BJ (cell line): ENCODE measurements around the gene B4GALNT3. TPM values are rescaled to one million over a fixed set of nuclear protein-coding genes. Genes with fewer than 3 reads are reported as not detected.
"Not testable (repeated sequence)": the region's sequence is repeated elsewhere in the genome, so short reads cannot be mapped to it uniquely, and the experiment has no call there.

ENCODE experiments used
- CTCF ChIA-PET: fragments of 350-600 bp; formaldehyde crosslinking; extraction: SDS; loops from one replicate; lab custom pipeline; 2021; ENCODE audit warnings: antibody characterized with exemption, inconsistent platforms; lab: Yijun Ruan, JAX
- POLR2A ChIA-PET: fragments of 300-600 bp; sonication (Branson Sonifier 250); formaldehyde crosslinking; extraction: SDS; loops from one replicate; lab custom pipeline; 2021; ENCODE audit warnings: antibody characterized with exemption; lab: Charles Lee
- DNase-seq: peaks from one replicate; pipeline ENCODE4 v3.0.0-alpha.2; 2011; ENCODE audit warnings: low read depth
- H3K27me3 ChIP-seq: 2 replicates; pipeline ENCODE4 v1.6.0; 2011; ENCODE audit warnings: low read length; ENCODE audit not compliant: control insufficient read depth, insufficient read depth
- H3K36me3 ChIP-seq: 2 replicates; pipeline ENCODE4 v1.5.1; 2011; ENCODE audit warnings: low read length; ENCODE audit not compliant: control insufficient read depth, insufficient read depth
- H3K4me3 ChIP-seq: 2 replicates; pipeline ENCODE4 v1.5.1; 2011; ENCODE audit warnings: low read depth, mild to moderate bottlenecking, control low read depth, low read length
- CTCF ChIP-seq: IDR thresholded peaks from 2 replicates; pipeline ENCODE4 v1.5.1; 2011; ENCODE audit warnings: low read depth, mild to moderate bottlenecking, control low read depth, inconsistent platforms, low read length, moderate library complexity; ENCODE audit not compliant: insufficient read depth
- polyA plus RNA-seq: library from polyadenylated mRNA; depleted of rRNA; stranded (reverse); fragments of >200 nt; gene quantifications from 2 replicates; pipeline ENCODE4 v1.2.3, GENCODE V29; 2011

The B4GALNT3 gene
- polyA plus RNA-seq, 1 experiment, result not detected

GRCh38 chr12:574475-575128 lies 114.9 kb downstream of the B4GALNT3 start:
- CTCF ChIA-PET, result interaction anchor here (0.8 to 6.2 kb wide), 7 partner anchors 133 to 1008 kb away, joined by 3 to 97 read pairs (median 9); partner anchors contain the start of genes RAD52 and WNK1
- no peaks in the 10 kb centered on the region for H3K27me3 ChIP-seq
- DNase-seq, result no peak
- no peak overlapping the region for H3K4me3 ChIP-seq
- H3K36me3 ChIP-seq, result no peaks in the 10 kb centered on the region
- TF ChIP-seq CTCF, result no peak
- POLR2A ChIA-PET, result no interaction called here

- ChIA-PET CTCF (interaction anchor here (0.8 to 6.2 kb wide), 17 partner anchors 16 to 1007 kb away, joined by 3 to 97 read pairs (median 6); partner anchors contain the start of genes NINJ2, RAD52 and WNK1), POLR2A (no interaction called here)
- Histone ChIP-seq H3K36me3 (no peaks in the 10 kb centered on the region), H3K4me3 (no peak overlapping the region), H3K27me3 (no peaks in the 10 kb centered on the region)
- no peak for TF ChIP-seq CTCF
- DNase-seq, result no peak
These were observed 115.4 kb downstream of the B4GALNT3 start for GRCh38 chr12:575129-575502.

- H3K36me3 ChIP-seq, result no peaks in the 10 kb centered on the region
- H3K4me3 ChIP-seq, result no peak overlapping the region
- ChIA-PET POLR2A (no interaction called here), CTCF (interaction anchor here (0.6 to 6.2 kb wide), 31 partner anchors 10 to 517 kb away, joined by 3 to 97 read pairs (median 5); partner anchors contain the start of genes NINJ2, RAD52 and WNK1)
- no peak for DNase-seq
- H3K27me3 ChIP-seq, result no peaks in the 10 kb centered on the region
- TF ChIP-seq CTCF, result peak; percentile 83
These were observed 116.3 kb downstream of the B4GALNT3 start for GRCh38 chr12:575948-576614.

- ChIA-PET POLR2A (no interaction called here), CTCF (interaction anchor here (0.6 to 6.2 kb wide), 25 partner anchors 9 to 516 kb away, joined by 3 to 97 read pairs (median 5); partner anchors contain the start of genes NINJ2, RAD52 and WNK1)
- DNase-seq, result no peak
- TF ChIP-seq CTCF, result no peak
- Histone ChIP-seq H3K27me3 (no peaks in the 10 kb centered on the region), H3K4me3 (no peak overlapping the region), H3K36me3 (no peaks in the 10 kb centered on the region)
These were observed 116.9 kb downstream of the B4GALNT3 start for GRCh38 chr12:576615-577110.

GRCh38 chr12:577994-578747 lies 118.4 kb downstream of the B4GALNT3 start:
- H3K4me3 ChIP-seq, POLR2A ChIA-PET, DNase-seq, H3K36me3 ChIP-seq, H3K27me3 ChIP-seq: not testable (repeated sequence)
- CTCF ChIA-PET, result interaction anchor here (0.6 to 6.2 kb wide), 6 partner anchors 9 to 238 kb away, joined by 3 to 97 read pairs (median 3); partner anchors contain the start of gene WNK1
